HG02642 (cell line): ENCODE measurements around the gene DPP6.

Experiments
- ATAC-seq: cut with Tn5 transposase; IDR thresholded peaks from one replicate; pipeline ENCODE4 v1.9.1; 2021; ENCODE audit warnings: mild to moderate bottlenecking; ENCODE audit not compliant: unreplicated experiment, poor library complexity

The DPP6 gene

DNA sequence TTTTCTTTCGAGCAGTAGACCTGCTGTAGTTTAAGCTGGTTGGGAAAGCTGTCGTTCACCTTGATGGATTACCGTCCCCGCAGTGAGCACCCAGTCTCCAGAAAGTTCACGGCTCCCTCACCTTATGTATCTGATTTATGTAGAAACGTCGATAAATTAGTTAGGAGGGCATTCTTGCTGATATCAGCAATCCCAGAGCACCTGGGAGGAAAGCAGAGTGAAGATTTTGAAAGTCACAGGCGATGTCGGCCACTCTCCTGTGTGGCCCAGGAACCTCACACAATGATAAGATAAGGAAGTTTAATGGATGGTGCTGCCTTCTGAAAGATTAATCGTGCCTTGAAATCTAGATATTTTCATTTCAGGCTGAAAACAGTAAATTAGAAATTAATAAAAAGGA lies 336.8 kb downstream of the DPP6 start:
- ATAC-seq, result no peak

DNA sequence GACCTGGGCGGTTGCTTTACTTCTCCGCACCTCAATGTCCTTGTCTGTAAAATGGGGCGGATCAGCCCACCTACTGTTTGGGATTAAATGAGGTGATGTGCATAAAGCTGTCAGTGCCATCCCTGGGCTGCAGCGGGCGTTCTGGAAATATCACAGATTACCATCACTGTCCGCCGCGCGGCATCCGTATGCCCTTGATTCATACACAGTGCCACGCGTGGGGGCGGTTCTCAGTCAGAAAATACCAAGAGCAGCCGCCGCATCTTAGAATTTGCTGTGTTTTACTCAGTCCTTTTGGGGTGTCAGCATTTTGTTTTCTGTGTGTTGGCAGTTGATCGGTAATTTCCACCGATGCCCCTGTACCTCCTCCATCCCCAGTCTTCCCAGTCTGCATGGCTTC lies 338.8 kb downstream of the DPP6 start:
- no peak for ATAC-seq

DNA sequence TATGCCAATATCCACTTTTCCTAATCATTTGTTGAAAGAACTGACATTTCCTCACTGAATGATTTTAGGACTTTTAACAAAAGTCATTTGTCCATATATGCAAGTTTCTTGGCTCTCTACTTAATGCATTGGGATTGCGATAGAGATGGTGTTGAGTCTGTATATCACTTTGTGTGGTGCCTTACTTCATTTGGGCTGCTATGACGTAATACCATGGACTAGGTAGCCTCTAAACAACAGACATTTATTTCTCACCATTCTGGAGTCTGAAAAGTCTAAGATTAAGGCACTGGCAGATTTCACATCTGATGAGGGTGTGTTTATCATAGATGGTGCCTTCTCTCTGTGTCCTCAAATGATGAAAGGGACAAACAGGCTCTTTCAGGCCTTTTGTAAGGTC lies 342.6 kb downstream of the DPP6 start:
- ATAC-seq, result no peak

- no peak for ATAC-seq
Observed at GRCh38 chr7:154406312-154406711, 354.1 kb downstream of the DPP6 start.

GRCh38 chr7:154409703-154410311 lies 357.6 kb downstream of the DPP6 start:
- ATAC-seq, result no peak

- ATAC-seq, result no peak
Observed at GRCh38 chr7:154412105-154412504, 359.9 kb downstream of the DPP6 start.

- no peak for ATAC-seq
Observed at GRCh38 chr7:154415709-154416399, 363.7 kb downstream of the DPP6 start.

GRCh38 chr7:154416714-154417113 lies 364.5 kb downstream of the DPP6 start:
- no peak for ATAC-seq

GRCh38 chr7:154419344-154419743 lies 367.1 kb downstream of the DPP6 start:
- ATAC-seq, result no peak

DNA sequence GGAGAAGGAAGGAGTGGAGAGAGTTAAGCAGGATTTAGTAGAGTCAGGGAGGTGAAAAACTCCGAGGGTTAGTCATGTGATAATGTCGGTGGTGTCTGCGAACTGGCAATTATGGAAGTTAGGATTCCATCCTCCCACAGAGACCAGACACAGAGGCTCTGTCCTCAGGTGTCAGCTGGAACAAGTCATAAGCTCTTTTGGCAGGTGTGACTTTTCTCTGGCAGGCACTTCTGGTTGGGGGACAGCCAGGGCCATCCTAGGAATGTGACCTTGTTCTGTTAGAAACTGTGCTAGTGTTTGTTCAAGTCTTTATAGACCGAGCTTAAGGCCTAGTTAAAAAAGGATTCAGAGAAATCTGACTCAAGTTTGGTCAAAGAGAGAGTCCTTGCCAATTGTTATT lies 371.0 kb downstream of the DPP6 start:
- ATAC-seq, result no peak

DNA sequence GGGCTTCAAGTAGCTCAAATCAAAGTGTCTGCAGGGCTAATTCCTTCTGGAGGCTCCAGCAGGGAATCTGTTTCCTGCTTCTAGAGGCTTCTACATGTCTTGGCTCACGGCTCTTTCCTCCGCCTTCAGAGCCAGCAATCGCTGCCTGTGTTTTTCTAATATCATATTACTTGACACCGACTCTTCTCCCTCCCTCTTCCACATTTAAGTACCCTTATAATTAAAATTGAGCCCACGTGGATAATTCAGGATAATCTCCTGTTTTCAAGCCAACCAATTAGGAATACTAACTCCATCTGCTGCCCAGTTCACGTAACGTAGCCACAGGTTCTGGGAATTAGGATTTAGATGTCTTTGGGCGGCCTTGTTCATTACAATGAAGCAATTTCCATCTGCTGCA lies 372.2 kb downstream of the DPP6 start:
- ATAC-seq, result no peak

DNA sequence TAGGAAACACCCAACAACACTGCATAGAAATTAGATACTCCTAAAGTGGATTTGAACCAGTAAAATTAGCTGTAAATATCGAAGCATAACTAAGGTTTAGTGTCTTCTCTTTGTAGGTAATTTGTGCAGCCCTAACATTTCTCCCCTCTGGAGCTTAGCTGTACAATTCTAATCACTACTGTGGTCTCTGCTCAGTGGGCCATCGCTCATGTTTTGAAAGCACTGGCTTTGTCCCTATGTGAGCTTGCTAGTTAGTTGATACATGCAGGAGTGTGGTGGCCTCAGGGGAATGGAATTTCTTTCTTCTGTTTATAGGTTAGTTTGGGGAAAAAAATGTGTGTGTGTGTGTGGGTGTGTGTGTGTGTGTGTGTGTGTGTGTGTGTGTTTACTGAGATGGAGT lies 373.1 kb downstream of the DPP6 start:
- no peak for ATAC-seq

DNA sequence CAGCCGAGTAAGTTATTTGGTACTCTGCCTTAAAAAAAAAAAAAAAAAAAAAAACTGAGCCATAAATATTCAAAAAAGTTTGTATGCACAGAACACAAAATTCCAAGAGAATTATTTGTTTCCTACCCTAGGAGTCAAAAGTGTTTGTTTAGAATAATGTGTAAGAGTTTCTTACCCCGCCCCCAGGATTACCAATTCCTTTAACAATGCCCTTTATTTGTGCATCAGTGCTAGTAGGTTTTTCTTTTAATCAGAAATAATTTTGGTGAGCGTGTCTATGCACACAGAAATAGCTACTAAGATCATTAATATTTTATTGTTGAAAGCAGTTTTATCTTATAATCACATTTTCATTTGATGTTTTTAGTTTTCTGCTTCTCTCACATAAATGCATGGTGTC lies 374.6 kb downstream of the DPP6 start:
- ATAC-seq, result no peak

DNA sequence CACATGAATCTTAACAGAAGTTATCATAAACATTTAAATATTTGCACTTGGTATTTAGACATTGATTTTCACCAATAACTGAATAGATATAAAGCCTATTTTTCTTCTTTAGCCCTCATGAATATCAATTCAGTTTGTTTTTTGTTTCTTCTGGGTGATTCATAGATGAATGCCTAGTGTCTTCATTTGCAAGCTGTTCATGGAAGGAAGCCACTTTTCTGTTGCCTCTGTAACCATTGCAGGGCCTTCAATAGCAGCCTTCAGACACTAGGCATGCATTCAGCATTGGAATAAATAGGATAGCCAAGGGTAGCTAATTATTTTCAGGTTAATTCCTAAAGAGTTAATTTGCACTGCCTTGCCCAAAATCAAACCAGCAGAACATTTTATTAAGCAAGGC lies 375.3 kb downstream of the DPP6 start:
- ATAC-seq, result no peak

DNA sequence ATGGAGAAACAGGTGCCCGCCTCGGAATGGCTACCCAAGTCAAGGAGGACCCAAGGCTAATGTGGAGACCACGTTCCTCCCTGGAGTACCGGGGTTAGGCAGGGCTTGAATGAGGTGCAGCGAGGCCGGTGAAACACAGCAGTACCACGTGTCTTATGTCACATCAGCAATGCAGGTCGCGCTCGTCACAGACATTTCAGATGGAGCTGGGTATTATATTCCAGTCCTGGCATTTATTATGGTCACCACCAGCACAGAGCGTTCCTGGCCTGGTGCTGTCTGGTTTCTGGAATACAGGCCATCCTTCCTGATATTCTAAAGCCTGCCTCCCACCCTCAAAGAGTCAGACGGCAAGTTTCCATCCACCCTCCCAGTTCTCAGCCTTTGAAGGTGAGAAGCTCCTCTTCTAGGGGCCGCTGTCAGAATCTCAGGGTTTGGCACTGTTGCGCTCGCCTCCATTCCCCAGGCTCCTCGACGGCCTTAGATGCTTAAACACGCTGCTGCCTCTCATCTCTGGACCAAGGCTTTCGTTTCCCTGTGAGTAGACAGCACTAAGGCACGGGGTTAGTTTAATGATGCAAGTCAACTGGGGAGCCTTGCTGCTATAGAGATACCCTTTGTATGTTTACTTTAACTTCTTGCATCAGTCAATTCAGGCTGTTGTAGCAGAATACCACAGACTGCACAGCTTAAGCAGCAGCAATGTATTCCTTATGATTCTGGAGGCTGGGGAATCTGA lies 377.6 kb downstream of the DPP6 start:
- no peak for ATAC-seq

GRCh38 chr7:154430640-154431039 lies 378.4 kb downstream of the DPP6 start:
- no peak for ATAC-seq

GRCh38 chr7:154431045-154431444 lies 378.8 kb downstream of the DPP6 start:
- ATAC-seq, result no peak

GRCh38 chr7:154433632-154434598 lies 381.7 kb downstream of the DPP6 start:
- ATAC-seq, result no peak

GRCh38 chr7:154436560-154436959 lies 384.4 kb downstream of the DPP6 start:
- no peak for ATAC-seq

DNA sequence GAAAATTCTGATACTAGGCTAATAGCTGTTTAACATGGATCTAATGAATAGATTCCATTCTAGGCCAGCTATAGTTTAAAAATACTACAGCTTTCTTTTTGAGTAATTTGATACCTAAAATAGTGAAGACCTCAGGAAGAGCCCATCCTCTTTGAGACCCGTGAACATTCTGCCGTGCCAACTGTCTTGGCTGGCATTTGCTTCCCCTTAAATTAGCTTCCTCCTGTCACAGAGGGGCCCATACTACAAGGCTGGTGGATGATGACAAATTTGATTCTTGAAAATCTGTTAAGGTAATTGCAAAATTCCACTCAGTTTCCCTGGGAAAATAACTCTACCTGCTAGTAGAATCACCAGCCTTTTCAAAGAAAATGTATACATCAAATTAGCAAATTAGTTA lies 385.0 kb downstream of the DPP6 start:
- no peak for ATAC-seq
